IMR-90 (cell line): ENCODE results near the gene ANKDD1A. TPM values are rescaled to one million over a fixed set of nuclear protein-coding genes. Genes with fewer than 3 reads are reported as not detected.

Experiments used
- ATAC-seq: fragments of 200-7000 bp; cut with Tn5 transposase; 2 replicates; pipeline ENCODE4 v1.9.1; 2020; ENCODE audit warnings: low read depth, mild to moderate bottlenecking, moderate library complexity
- BruUV-seq: library from RNA; stranded (reverse); fragments of 400-500 nt; replicated peaks from 2 replicates; lab custom pipeline; 2021; lab: Mats Ljungman, UMichigan
- CTCF ChIA-PET: fragments of 300-600 bp; formaldehyde crosslinking; extraction: SDS; loops from one replicate; lab custom pipeline; 2021; ENCODE audit warnings: antibody characterized with exemption; lab: Yijun Ruan, JAX
- POLR2A ChIA-PET: fragments of 300-600 bp; sonication (Branson Sonifier 250); formaldehyde crosslinking; loops from one replicate; lab custom pipeline; 2022; ENCODE audit warnings: antibody characterized with exemption; ENCODE audit not compliant: unreplicated experiment; lab: Charles Lee
- DNase-seq: peaks from one replicate; pipeline ENCODE4 v3.0.0; 2013
- H2AFZ ChIP-seq: replicated peaks from 2 replicates; pipeline ENCODE3; 2013; ENCODE audit warnings: low read length, mild to moderate bottlenecking; ENCODE audit not compliant: poor library complexity
- H2AK5ac ChIP-seq: 2 replicates; pipeline ENCODE4 v1.6.1; 2013; ENCODE audit warnings: low read depth, low read length, inconsistent platforms
- H2AK9ac ChIP-seq: replicated peaks from 2 replicates; pipeline ENCODE3; 2013; ENCODE audit warnings: mild to moderate bottlenecking, low read depth, low read length, moderate library complexity; ENCODE audit not compliant: poor library complexity
- H2BK120ac ChIP-seq: 2 replicates; pipeline ENCODE4 v1.6.1; 2013; ENCODE audit warnings: low read depth, low read length, inconsistent platforms
- H2BK15ac ChIP-seq: 3 replicates; pipeline ENCODE4 v1.6.1; 2013; ENCODE audit warnings: low read depth, low read length, inconsistent platforms
- H2BK20ac ChIP-seq: 2 replicates; pipeline ENCODE4 v1.6.1; 2013; ENCODE audit warnings: low read depth, mild to moderate bottlenecking, inconsistent platforms, low read length, moderate library complexity
- H2BK5ac ChIP-seq: 2 replicates; pipeline ENCODE4 v1.6.1; 2013; ENCODE audit warnings: mild to moderate bottlenecking, low read depth, low read length, inconsistent platforms; ENCODE audit not compliant: poor library complexity, severe bottlenecking
- H3K14ac ChIP-seq: replicated peaks from 2 replicates; pipeline ENCODE4 v1.6.1; 2013; ENCODE audit warnings: low read depth, low read length, inconsistent platforms
- H3K18ac ChIP-seq: 2 replicates; pipeline ENCODE4 v1.6.1; 2013; ENCODE audit warnings: low read depth, low read length, control low read depth
- H3K23ac ChIP-seq: 2 replicates; pipeline ENCODE4 v1.6.1; 2013; ENCODE audit warnings: low read depth, low read length, inconsistent platforms
- H3K27ac ChIP-seq: 2 replicates; pipeline ENCODE4 v1.5.1; 2013; ENCODE audit warnings: mild to moderate bottlenecking, control low read depth, low read length; ENCODE audit not compliant: insufficient read depth
- H3K27me3 ChIP-seq: 2 replicates; pipeline ENCODE4 v1.6.1; 2013; ENCODE audit warnings: low read length; ENCODE audit not compliant: control insufficient read depth, insufficient read depth
- H3K36me3 ChIP-seq: 2 replicates; pipeline ENCODE4 v1.6.1; 2013; ENCODE audit warnings: low read length, mixed read lengths; ENCODE audit not compliant: control insufficient read depth, insufficient read depth
- H3K4ac ChIP-seq: 2 replicates; pipeline ENCODE4 v1.6.1; 2013; ENCODE audit warnings: low read depth, low read length, inconsistent platforms
- H3K4me1 ChIP-seq: 2 replicates; pipeline ENCODE4 v1.6.1; 2013; ENCODE audit warnings: low read length, mixed read lengths; ENCODE audit not compliant: control insufficient read depth, insufficient read depth
- H3K4me2 ChIP-seq: 2 replicates; pipeline ENCODE4 v1.6.1; 2013; ENCODE audit warnings: low read depth, mild to moderate bottlenecking, control low read depth, low read length, moderate library complexity
- H3K4me3 ChIP-seq: 2 replicates; pipeline ENCODE4 v1.5.1; 2013; ENCODE audit warnings: low read depth, mild to moderate bottlenecking, control low read depth, low read length, moderate library complexity; ENCODE audit not compliant: insufficient read depth
- H3K56ac ChIP-seq: 2 replicates; pipeline ENCODE4 v1.6.1; 2013; ENCODE audit warnings: low read length, inconsistent platforms; ENCODE audit not compliant: insufficient read depth; ENCODE audit errors: extremely low read depth
- H3K79me1 ChIP-seq, 2 experiments: 2 replicates each; pipeline ENCODE4 v1.6.1; 2013; ENCODE audit warnings: low read length in 2 of 2, inconsistent platforms in 1 of 2, low read depth in 1 of 2
- H3K9ac ChIP-seq: 2 replicates; pipeline ENCODE4 v1.6.1; 2013; ENCODE audit warnings: low read depth, low read length, control low read depth
- H3K9me1 ChIP-seq: 2 replicates; pipeline ENCODE4 v1.6.1; 2013; ENCODE audit warnings: low read length, inconsistent platforms; ENCODE audit not compliant: insufficient read depth
- H3K9me3 ChIP-seq: 2 replicates; pipeline ENCODE4 v1.6.1; 2013; ENCODE audit warnings: low read length; ENCODE audit not compliant: control insufficient read depth, insufficient read depth
- H4K20me1 ChIP-seq: 2 replicates; pipeline ENCODE4 v1.6.1; 2013; ENCODE audit warnings: low read length, inconsistent platforms; ENCODE audit not compliant: insufficient read depth
- H4K5ac ChIP-seq: 2 replicates; pipeline ENCODE4 v1.6.1; 2013; ENCODE audit warnings: mild to moderate bottlenecking, low read depth, low read length, control low read depth
- H4K8ac ChIP-seq, 2 experiments: 2 replicates each; pipeline ENCODE4 v1.6.1; 2013; ENCODE audit warnings: low read depth in 2 of 2, low read length in 2 of 2, control low read depth in 1 of 2, inconsistent platforms in 1 of 2
- H4K91ac ChIP-seq: 2 replicates; pipeline ENCODE4 v1.6.1; 2013; ENCODE audit warnings: low read depth, low read length, inconsistent platforms; ENCODE audit not compliant: insufficient read depth
- CHD1 ChIP-seq: IDR thresholded peaks from 2 replicates; pipeline ENCODE4 v1.6.1; 2012; ENCODE audit warnings: low read depth, low read length, improper control_type of control experiment
- RCOR1 ChIP-seq: IDR thresholded peaks from 2 replicates; pipeline ENCODE4 v1.6.1; 2012; ENCODE audit warnings: mild to moderate bottlenecking, low read length, improper control_type of control experiment; ENCODE audit not compliant: insufficient replicate concordance
- WGBS, 2 experiments: methylation state at CpG; one replicate each; pipeline versions ENCODE4 v1.1.5 to v1.1.7; 2013; ENCODE audit warnings: missing lambda C conversion rate in 2 of 2; ENCODE audit not compliant: insufficient read length in 1 of 2; ENCODE audit errors: extremely low coverage in 2 of 2; 5-methylcytosine and 5-hydroxymethylcytosine counted together
- dilution Hi-C: fragments of 300-500 bp; cut with HindIII; formaldehyde crosslinking; loops from one replicate; pipeline ENCODE4 v1.14.3; 2018; ENCODE audit warnings: low sequenced_read_pairs; ENCODE audit not compliant: unreplicated experiment
- in situ Hi-C: fragments of 300-500 bp; cut with MboI; formaldehyde crosslinking; loops from 3 replicates; pipeline ENCODE4 v1.14.3; 2019; ENCODE audit warnings: low sequenced_read_pairs, inconsistent platforms, mixed read lengths
- intact Hi-C: fragments of 100-400 bp; cut with micrococcal nuclease; formaldehyde crosslinking; loops from 2 replicates; pipeline ENCODE4 v1.10.0; 2022
- polyA plus RNA-seq, 3 experiments: library from polyadenylated mRNA; depleted of rRNA; stranded (reverse); fragments of >200 nt; gene quantifications; 2 replicates each; pipeline ENCODE4 v1.2.3, GENCODE V29; 2012; ENCODE audit warnings: low replicate concordance in 1 of 3
- total RNA-seq: library from RNA; depleted of rRNA; stranded (reverse); fragments of >200 nt; gene quantifications from 2 replicates; pipeline ENCODE4 v1.2.3, GENCODE V29; 2012

Gene ANKDD1A
- total and polyA plus RNA-seq, 2 of the 4 experiments (the other 2 are of a cell fraction): 3.6 to 4.9 TPM

DNA sequence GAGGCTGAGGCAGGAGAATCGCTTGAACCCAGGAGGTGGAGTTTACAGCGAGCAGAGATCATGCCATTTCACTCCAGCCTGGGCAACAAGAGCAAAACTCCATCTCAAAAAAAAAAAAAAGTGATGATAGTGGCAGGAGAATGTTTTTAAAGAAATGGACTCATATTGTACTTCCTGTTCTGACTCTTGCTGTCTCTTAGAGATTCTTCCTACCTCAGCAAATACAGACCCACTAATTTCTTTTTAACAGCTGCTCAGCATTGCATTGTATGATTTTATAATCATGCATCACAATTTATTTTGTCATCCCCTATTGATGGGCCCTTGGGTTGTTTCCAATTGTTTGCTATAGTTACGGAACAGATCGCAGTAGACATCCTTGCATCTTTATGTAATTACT is 8.8 kb upstream of the ANKDD1A start:
- Histone ChIP-seq H3K27ac (no peak overlapping the region), H2AK5ac (no peak overlapping the region), H2AFZ (no peak overlapping the region), H3K4me2 (no peak overlapping the region), H4K8ac (no peak overlapping the region), H2AK9ac (no peak overlapping the region), H3K36me3 (no peaks in the 10 kb centered on the region), H2BK5ac (no peak overlapping the region), H4K20me1 (no peaks in the 10 kb centered on the region), H4K91ac (no peak overlapping the region), H2BK20ac (no peak overlapping the region), H3K18ac (no peak overlapping the region), H3K9me1 (peaks cover 9% of the 10 kb centered on the region), H2BK120ac (no peak overlapping the region), H3K27me3 (no peaks in the 10 kb centered on the region), H3K79me1 (peaks cover 6 to 9% of the 10 kb centered on the region in 2 experiments; a peak in 2 of 4 replicates), H3K4me3 (no peak overlapping the region), H2BK15ac (no peak overlapping the region), H3K9me3 (peaks cover 6% of the 10 kb centered on the region), H3K9ac (no peak overlapping the region), H3K56ac (no peak overlapping the region), H3K14ac (no peak overlapping the region), H4K5ac (no peak overlapping the region), H3K4me1 (peaks cover 7% of the 10 kb centered on the region), H3K23ac (no peak overlapping the region), H3K4ac (no peak overlapping the region)
- in situ Hi-C loops: no loop called here
- ATAC-seq: no peak
- no CpG with 5 or more reads among the region's 4 CpGs for WGBS, 2 experiments
- CTCF ChIA-PET: no interaction called here
- intact Hi-C loops: no loop called here
- POLR2A ChIA-PET: no interaction called here
- TF ChIP-seq CHD1 (no peak), RCOR1 (no peak)
- dilution Hi-C loops: no loop called here
- no peak for DNase-seq
- no TSS peak for BruUV-seq
